DMS 273 (cell line): ENCODE measurements around the gene MT1G.
"Not testable (repeated sequence)": the region's sequence is repeated elsewhere in the genome, so short reads cannot be mapped to it uniquely, and the experiment has no call there.

Experiments used
- DNase-seq: peaks from one replicate; lab custom pipeline; 2025; ENCODE audit not compliant: unreplicated experiment; lab: John Stamatoyannopoulos, UW

The MT1G gene

DNA sequence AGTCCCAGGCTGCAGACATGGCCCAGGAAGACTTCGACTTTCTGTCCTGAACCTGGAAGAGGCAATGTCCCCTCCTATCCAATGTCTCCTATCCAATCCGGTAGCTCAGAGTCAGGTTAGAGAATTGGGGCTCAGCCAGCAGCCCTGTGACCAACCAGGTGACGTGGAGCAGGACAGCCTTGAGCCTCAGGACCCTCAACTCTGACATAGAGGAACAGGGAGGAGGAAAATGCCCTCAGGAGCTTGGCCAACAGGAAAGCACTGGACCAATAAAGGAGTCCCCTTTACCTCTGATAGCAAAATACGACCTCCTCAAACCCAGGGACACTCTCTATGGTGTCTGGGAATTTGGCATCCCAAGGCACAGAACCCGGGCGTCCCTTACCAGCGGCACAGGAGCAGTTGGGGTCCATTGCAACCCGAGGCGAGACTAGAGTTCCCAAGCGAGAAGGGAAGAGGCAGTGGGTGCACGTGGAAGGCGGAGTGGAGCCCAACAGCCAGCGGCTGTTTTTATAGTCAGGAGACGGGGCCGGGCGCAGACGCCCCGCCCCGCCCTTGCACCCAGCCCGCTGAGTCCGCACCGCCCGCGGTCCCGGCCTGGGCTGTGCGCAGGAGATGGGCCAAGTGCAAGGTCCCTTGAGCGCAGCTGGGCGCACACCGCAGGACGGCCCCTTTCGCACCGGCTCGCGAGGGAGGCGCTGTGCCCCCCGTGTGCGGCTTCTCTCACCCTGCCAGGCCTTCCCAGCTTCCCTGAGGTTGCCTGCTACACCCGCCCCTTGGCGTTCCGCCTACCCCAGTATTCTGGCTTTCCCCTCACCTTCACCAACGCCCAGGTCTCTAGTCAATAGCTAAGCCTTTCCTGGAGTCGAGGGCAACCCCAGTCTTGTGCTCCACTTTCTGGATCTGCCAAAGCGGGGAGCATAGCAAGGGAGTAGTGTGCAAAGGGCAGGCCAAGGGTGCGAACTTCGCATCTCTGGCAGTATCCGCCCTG, at the start of gene MT1G:
MT1G (minus strand) TSS at position 485 of the 991 bp plus-strand sequence; CDS start at position 413, 72 bp downstream.
- peak; percentile 71 for DNase-seq

DNA sequence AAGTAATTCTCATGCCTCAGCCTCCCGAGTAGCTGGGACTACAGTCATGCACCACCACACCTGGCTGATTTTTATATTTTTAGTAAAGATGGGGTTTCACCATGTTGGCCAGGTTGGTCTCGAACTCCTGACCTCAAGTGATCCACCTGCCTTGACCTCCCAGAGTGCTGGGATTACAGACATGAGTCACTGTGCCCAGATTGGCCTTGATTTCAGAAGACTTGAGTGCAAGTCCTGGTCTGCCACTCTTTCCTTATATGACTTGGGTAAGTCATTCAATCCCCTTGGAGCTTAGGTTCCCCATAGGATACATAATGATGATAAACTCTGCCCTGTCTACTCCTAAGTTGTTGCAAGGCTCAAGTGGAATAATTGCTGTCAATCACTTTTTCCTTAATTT, 49.7 kb upstream of the MT1G start:
- not testable (repeated sequence) for DNase-seq

DNA sequence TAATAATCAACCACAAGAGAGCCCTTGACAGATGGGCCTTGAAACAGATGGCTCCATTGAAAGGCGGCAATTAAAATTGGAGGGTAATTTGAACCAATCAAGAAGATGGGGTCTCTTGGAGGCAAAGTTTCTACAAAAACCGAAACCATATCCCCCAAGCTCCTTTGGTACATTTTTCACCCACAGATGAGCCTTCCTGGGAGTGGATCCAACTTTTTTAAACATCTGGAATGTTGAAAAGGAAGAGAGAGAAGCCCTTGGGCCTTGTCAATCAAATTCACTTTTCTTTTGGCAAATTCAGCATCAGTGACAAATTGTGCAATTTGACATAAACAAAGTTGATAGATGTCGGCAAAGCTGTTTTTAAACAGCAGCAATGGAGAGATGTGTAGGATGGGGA, 48.9 kb upstream of the MT1G start:
- DNase-seq, result peak; percentile 83

DNA sequence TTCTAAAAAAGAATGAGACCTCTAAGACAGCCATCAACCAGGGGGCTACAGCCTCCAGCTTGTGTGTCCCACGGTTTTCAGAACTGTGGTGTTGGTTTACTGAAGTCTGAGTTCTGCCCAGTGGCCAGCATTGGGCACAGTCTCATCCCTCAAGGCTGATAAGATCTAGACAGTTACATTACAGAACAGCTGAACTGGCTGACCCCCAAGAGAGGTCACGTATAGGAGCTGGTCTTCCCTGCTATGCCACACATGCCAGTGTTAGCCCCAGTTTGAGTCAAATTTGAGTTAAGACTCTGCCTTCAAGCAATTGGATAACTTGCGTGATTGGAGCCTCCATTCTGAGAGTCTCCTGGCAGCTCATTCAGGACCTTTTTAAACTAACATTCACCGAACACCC, 47.3 kb upstream of the MT1G start:
- peak; percentile 46 for DNase-seq

DNA sequence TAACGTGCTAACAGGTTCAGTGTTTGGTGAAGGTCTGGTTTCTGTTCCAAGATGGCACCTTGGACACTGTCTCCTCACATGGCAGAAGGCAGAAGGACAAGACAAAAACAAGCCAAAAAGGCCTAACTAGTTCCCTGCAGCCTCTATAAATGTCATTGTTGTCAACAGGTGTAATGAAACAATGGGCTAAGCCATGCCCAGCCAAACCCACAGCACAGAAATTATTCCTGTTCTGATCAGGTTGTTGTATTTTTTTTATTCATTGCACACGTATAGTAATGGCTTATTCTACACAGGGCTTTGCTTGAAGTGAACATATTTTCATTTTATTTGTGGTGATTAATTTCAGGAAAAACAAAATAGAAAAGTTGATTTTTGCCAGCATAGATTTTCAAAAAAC, 45.9 kb upstream of the MT1G start:
- no peak for DNase-seq

DNA sequence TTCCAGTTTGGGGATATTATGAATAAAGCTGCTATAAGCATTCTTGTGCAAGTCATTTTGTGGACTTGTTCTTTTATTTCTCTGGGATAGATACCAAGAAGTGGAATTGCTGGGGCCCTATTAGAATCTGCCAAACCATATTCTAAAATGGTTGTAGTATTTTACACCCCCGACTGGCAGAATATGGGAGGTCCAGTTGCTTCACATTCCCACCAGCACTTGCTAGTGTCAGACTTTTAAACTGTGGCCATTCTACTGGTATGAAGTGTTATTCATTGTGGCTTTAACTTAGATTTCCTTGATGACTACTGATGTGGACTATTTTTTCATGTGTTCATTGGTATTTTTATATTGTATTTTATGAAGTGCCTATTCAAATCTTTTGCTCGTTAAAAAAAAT, 44.0 kb upstream of the MT1G start:
- no peak for DNase-seq

DNA sequence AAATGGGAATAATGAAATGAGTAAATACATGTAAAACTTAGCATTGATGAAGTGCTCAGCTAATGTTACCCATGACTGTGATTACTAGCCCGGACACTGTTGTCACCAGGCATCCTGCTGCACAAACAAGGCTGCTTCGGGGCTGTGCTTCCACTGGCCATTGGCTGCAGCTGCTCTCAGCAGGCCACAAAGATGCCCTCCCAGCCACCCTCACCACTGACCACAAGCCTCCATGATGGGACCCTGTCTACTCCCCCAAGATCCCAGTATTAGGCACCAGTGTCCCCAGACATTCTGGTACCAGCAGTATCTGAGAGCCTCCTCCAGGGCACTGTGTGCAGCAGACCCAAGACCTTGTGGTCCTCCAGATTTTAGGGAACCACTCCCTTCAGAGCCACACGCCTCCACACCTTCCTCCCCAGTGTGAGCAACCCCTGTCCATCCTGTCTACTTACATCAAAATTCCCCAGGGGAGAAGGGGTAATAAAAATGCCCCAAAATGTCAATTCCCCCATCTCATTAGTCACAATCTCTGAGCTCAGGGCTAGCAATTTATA, 42.4 kb upstream of the MT1G start:
- no peak for DNase-seq

DNA sequence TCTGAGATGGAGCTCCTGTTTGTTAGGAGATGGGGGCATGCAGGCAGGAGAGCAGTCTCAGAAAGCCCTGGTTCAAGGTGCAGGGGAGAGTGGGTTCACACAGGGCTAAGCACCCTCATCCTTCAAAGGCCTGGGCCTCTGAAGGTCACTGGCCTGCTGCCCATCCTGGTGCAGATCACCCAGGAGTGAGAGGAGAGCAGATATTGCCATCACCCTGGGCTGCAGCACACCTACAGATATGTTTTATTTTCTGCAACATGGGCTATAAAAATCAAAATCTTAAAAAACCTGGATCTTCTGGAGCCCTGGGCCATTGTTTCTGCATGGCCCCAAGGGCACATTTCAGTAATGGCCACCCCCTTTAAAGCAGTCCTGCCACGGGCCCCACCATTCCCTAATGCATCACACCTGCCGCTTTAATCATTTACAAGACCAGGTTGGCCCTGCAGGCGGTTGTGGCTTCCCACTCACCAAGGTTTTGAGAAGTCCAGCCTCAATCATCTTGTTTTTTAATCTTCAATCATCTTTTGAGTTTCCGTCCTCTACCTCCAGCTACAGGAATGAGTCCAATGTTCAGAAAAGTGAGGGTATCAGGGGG, 41.7 kb upstream of the MT1G start:
- DNase-seq, result no peak

DNA sequence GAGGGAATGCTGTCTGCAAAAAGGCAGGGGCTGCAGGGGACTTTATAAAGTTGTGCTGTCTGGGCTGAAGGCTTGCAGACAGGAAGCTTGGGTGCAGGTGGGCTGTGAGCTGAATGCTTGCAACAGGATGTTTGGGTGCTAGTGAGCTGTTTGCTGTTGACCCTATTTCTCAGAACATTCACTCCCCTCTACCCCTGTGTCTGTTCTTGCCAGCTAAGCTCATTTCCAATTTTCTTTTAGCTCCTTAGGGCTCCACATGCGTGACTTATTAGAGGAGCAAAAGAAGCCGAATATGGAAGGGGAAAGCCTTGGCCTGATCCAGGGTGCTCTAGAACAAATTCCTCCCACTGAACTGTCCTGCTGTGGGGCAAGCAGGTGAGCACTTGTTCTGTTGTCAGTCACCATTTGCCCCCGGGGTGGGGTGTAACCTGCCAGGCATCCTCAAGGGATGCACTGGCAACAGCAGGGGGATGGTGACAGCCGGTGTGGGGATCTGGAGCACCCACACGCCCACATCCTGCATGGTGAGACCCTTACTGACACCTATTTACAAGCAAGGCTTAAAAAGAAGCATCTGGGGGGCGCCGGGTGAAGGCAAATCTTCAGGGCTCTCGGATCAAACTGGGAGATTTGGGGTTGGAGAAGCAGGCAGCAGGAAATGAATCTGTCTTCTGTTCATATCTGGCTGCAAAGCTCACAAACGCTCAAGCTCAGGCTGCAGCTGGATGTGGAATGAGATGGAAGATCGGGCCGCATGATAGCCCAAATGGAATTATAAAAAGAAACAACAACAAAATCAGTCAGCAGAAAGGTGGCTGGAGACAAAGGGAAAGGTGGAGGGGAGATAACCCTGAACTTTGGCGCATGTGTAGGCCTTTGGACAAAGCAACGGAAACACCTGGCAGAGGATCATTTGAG, 40.9 kb upstream of the MT1G start:
- no peak for DNase-seq

DNA sequence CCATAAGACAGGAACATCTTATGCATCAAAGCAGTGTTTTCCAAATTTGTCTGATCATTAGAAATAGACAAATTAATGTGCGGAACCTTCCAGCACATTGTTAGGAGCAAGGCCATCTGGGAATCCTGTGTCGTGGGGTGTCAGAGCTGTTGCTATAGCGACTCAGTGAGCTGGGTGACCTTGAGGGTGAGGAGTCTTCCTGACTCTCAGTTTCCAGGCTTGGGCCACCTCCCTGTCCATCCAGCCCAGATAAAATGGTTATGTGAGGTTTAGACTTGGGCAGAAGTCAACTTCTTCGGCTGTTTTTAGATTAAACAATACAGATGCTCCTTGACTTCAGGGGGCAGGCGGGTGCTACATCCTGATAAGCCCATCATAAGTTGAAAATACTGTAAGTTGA, 35.0 kb upstream of the MT1G start:
- no peak for DNase-seq

DNA sequence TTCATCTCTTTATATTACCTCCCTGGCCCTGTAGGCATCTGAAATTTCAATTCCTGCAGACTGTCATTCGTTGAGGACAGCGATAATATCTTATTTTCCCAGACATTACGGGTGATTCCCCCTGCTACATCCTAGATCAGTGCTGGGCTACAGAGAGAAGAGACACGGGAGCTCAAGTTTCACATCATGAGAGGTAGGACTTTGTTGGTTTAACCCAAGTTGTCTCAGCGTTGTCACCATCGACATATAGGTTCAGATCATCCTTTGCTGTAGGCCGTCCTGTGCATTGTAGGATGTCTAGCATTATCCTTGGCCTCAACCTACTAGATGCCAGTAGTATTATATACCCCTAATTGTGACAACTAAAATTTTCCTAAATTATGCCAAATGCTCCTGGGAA, 33.7 kb upstream of the MT1G start:
- DNase-seq, result no peak

DNA sequence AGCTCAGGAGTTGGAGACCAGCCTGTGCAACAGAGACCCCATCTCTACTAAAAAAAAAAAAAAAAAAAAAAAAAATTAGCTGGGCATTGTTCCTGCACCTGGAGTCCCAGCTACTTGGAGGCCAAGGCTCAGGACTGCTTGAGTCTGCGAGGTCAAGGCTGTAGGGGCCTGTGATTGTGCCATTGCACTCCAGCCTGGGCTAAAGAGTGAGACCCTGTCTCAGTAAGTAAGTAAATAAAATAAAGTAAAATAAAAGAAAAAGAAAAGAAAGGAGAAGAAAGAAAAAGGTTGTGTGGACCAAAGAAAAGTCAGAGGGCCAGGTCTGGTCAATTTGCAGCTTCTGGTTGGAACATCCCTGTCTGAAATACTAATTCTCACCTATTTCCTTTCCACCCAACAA, 32.8 kb upstream of the MT1G start:
- DNase-seq, result no peak

DNA sequence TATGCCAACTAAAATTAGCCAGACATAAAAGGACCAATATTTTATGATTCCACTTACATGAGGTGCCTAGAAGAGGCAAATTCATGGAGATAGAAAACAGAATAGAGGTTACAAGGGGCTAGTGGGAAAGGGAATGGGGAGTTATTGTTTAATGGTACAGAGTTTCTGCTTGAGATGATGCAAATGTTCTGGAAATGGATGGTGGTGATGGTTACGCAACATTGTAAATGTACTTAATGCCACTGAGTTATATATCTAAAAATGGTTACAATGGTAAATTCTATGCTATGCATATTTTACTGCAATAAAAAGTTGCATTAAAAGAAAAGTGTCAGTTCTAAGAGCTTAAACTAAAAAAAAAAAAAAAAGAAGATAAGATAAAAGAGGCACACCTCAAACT, 32.3 kb upstream of the MT1G start:
- no peak for DNase-seq

DNA sequence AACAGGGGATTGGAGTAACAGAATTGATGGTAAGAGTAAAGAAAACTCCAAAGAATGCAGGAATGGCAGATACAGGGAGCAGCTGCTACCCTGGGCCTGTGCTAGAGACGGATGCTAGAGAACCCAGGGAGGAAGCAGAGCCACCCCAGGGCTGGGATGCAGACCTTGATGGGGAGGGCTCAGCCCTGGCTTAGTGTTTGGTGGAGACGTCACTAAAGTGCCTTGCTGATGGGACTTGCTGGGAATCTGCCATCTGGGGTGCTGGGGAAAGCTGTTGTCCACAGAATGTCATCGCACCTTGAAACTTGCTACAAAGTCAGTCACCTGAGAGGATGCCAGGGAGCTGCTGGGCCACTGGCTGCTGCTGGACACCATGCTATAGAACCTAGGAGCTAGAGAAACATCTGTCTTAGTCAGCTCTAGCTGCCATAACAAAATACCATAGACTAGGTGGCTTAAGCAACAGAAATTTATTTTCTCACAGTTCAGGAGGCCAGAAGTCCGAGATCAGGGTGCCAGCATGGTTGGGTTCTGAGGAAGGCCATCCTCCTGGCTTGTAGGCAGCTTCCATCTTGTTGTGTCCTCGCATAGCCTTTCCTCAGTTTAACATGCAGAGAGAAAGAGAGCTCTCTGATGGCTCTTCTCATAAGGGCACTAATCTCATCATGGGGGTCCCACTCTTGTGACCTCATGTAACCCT, 29.7 kb upstream of the MT1G start:
- DNase-seq, result no peak

DNA sequence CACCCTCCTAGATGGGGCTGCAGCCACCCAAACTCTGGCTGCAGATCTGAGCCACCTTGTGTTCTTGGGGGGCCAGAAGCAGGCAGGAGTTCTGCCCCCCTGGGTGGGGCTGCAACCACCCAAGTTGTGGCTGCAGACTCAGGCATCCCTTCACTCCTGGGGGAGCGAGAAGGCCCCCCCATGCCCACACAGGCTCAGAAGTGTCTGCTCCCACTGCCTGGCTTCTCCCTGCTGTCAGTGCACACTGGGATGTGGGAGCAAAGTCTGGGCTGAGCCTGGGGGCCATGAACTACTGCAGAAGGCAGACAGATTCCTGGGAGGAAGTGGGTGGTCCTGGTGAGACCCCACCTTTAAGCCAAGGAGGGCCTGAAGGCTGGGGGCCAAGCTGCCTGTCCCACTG, 27.4 kb upstream of the MT1G start:
- no peak for DNase-seq

DNA sequence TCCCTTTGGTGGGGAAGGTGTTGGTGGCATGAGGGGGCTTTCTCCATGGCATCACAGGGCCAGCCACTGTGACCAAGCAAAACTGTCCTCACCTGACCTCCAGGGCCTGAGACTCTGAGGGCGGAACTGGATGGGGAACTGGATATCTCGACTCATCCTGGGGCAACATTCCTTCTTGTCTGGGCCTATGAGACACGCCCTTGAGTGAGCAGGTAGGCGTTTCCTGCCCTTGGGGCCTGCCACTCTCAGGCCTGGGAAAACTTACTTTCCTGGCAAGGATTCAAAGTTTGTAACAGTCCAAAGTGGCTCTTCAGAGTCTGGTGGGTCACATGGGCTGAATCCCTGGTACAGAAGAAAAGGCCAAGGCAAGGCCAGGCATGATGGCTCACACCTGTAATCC, 24.0 kb upstream of the MT1G start:
- DNase-seq, result peak; percentile 36

DNA sequence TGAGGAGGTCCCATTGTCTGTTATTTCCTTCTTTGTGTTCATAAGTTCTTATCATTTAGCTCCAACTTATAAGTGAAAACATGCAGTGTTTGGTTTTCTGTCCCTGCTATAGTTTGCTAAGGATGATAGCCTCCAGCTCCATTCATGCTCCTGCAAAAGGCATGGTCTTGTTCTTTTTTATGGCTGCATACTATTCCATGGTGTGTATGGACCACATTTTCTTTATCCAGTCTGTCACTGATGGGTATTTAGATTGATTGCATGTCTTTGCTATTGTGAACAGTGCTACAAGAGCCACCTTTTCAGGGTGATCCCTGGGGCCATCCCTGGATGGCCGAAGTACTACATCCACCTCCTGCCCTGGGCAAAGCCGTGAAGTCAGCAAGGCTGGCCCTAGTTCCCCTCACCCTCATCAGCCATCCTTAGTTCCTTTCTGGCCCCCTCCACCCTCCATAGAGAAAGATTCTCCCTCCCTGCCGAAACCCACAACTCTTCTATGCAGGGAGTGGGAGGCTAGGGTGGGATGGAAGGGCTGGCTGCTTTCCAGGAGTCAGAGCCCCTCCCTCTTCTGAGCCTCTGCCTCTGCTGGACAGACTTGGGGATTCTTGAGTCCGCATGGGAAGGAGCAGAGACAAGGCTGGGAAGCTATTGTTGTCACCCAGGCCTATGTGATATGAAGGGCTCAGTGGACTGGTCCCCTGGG, 22.7 kb upstream of the MT1G start:
- no peak for DNase-seq

DNA sequence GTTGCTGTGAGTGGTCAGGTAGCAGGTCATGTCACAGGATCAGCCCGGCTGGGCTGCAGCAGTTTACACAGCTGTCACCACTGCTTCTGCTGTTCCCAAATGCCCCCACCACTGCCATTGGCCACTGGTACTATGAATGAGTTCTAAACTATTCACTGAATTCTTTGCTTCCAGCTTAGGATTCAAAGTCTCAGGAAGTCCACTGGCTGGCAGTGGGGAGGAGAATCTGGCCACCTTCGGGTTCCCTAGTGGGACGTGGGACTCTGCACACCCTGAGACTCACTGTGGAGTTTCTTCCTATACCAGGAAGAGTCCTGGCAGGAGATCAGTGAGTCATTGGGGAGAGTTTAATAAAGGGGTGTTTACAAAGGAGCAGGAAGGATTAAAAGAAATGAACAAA, 21.3 kb upstream of the MT1G start:
- DNase-seq, result peak; percentile 40

DNA sequence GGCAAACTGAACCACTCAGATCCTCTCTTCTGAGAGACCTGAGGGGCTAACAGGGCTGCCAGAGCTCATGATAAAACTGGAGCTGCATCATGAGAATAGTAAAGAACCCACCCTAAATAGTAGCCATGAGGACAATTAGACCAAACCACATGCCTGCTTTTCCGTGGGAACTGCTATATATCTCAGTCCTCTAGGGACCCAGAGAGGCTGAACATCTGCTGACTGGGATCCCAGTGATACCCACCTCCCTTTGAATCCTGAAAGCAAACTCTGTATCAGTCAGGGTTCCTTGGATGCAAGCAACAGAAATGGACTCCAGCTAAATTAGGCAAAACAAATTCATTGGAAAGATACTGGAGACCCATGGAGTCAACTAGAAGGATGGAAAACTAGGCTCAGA, 20.9 kb upstream of the MT1G start:
- peak; percentile 70 for DNase-seq

DNA sequence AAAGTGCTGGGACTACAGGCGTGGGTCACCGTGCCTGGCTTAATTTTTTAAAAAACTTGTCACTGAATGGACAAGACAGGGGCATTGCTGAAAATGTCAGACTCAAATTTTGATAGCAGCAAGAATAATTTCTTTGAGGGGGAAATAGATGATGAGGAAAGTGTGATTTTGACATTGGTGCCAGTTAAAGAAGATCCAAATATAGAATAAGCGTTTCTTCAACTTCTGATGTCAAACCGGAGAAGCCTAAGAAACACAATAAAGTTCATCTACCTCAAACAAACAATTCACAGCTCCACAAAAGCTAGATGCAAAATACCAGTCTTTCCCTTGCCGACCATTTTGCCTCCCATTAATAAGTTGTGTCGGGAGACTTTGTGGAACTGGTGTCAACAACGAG, 18.9 kb upstream of the MT1G start:
- DNase-seq, result no peak
